GM06990 (cell line): Measurements from ENCODE around the gene ZNF79.

Source experiments
- DNase-seq: peaks from one replicate; pipeline ENCODE4 v3.0.0-alpha.2; 2011; ENCODE audit not compliant: insufficient read length; ENCODE audit errors: extremely low read depth
- H3K27me3 ChIP-seq: replicated peaks from 2 replicates; pipeline ENCODE4 v1.6.0; 2011; ENCODE audit warnings: low read length; ENCODE audit not compliant: control insufficient read depth, insufficient read depth
- H3K36me3 ChIP-seq: 2 replicates; pipeline ENCODE4 v1.5.1; 2011; ENCODE audit warnings: low read length; ENCODE audit not compliant: control insufficient read depth, insufficient read depth
- H3K4me3 ChIP-seq: replicated peaks from 2 replicates; pipeline ENCODE4 v1.5.1; 2011; ENCODE audit warnings: low read depth, mild to moderate bottlenecking, control low read depth, low read length
- TF ChIP-seq, protein P1 (sequence below): IDR thresholded peaks from 2 replicates; pipeline ENCODE4 v1.5.1; 2011; ENCODE audit warnings: low read length, control low read depth, mild to moderate bottlenecking, inconsistent platforms; ENCODE audit not compliant: insufficient read depth, poor library complexity, severe bottlenecking

Gene ZNF79

DNA sequence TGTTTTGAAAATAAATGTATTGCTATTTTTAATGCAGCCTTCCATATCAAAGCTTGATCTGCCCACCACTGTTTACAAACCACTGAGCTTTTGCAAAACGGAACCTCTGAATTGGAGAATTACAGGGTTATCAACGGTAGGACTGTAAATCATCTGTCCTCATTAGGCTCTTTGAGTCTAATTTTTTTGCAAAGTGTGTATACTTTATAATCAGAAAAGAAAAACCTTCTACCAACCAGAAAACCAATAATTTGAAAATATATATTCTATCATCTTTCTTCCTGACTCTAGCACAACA lies 34.0 kb upstream of the ZNF79 start:
- Histone ChIP-seq H3K36me3 (no peaks in the 10 kb centered on the region), H3K27me3 (no peaks in the 10 kb centered on the region), H3K4me3 (no peak overlapping the region)
- TF ChIP-seq, protein P1, sequence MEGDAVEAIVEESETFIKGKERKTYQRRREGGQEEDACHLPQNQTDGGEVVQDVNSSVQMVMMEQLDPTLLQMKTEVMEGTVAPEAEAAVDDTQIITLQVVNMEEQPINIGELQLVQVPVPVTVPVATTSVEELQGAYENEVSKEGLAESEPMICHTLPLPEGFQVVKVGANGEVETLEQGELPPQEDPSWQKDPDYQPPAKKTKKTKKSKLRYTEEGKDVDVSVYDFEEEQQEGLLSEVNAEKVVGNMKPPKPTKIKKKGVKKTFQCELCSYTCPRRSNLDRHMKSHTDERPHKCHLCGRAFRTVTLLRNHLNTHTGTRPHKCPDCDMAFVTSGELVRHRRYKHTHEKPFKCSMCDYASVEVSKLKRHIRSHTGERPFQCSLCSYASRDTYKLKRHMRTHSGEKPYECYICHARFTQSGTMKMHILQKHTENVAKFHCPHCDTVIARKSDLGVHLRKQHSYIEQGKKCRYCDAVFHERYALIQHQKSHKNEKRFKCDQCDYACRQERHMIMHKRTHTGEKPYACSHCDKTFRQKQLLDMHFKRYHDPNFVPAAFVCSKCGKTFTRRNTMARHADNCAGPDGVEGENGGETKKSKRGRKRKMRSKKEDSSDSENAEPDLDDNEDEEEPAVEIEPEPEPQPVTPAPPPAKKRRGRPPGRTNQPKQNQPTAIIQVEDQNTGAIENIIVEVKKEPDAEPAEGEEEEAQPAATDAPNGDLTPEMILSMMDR: no peak
- no peak for DNase-seq

- no peak for DNase-seq
- Histone ChIP-seq H3K4me3 (no peak overlapping the region), H3K36me3 (no peaks in the 10 kb centered on the region), H3K27me3 (no peaks in the 10 kb centered on the region)
- TF ChIP-seq, protein P1: no peak
Measured at GRCh38 chr9:127390563-127390962, 33.6 kb upstream of the ZNF79 start.

- TF ChIP-seq, protein P1: no peak
- no peaks in the 10 kb centered on the region for H3K27me3 ChIP-seq
- H3K36me3 ChIP-seq: no peaks in the 10 kb centered on the region
- no peak for DNase-seq
- H3K4me3 ChIP-seq: no peak overlapping the region
Measured at GRCh38 chr9:127392166-127392565, 32.0 kb upstream of the ZNF79 start.

DNA sequence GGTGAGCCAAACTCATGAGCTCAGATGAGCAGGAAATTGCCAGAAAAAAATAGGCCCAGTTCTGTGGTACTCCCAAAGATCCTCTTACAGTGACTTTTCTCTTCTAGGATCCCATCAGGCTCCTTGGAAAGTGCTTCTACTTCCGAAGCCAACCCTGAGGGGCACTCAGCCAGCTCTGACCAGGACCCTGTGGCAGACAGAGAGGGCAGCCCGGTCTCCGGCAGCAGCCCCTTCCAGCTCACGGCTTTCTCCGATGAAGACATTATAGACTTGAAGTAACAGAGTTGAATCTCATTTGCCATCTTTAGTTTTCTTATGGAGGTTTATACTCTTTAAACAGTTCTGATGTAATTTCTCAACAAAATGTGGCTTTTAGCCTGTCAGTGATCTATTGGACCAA lies 31.2 kb upstream of the ZNF79 start:
- Histone ChIP-seq H3K36me3 (no peaks in the 10 kb centered on the region), H3K4me3 (no peak overlapping the region), H3K27me3 (no peaks in the 10 kb centered on the region)
- no peak for DNase-seq
- TF ChIP-seq, protein P1: no peak

DNA sequence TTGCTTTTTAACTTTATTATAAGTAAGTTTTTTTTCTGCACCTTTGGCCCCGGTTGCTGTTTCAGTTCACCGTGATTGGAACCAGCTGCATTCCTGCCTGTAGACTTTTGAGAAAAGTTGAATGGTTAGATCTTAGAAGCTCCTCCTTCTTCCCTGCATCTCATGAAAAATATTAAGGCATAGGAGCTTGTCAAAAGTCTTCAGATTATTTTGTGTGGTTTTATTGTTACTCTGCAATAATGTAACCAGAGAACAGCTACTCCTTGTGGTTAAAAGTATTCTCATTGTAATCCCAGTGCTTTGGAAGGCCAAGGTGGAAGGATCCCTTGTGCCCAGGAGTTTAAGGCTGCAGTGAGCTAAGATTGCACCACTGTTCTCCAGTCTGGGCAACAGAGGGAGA lies 30.5 kb upstream of the ZNF79 start:
- Histone ChIP-seq H3K27me3 (no peaks in the 10 kb centered on the region), H3K36me3 (no peaks in the 10 kb centered on the region), H3K4me3 (no peak overlapping the region)
- TF ChIP-seq, protein P1: no peak
- no peak for DNase-seq

DNA sequence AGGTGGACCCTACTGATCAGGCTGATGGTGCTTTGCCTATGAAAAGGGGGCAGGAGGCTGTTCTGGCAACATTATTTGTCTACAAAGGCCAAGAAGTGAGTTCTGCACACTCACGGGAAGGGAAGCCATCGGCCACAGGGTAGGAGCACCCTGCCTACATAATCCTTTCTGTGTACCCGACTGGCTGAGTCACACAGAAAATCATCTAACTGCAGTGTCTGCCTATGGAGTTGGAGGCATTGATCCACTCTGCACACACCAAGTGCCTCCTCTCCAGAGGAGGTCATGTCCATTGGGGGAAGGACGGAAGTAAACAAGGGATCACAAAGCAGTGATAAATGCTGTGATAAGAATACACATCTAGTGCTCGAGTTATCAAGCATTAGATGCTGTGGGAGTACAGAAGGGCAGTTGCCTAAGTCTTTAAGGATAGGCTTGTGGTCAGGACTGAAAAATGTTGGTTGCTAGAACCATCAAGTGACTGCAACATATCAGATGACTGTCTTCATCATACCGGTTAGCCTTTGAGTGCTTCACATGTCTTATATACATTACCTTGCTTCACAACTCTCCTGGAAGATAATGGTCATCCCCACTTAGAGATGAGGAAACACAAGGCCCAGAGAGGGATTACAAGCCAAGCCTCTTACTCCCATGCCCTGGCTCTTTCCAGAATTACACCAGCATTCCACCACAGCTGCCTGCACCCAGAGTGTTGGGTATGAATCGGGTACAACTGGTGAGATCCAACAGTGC lies 28.5 kb upstream of the ZNF79 start:
- Histone ChIP-seq H3K36me3 (no peaks in the 10 kb centered on the region), H3K27me3 (no peaks in the 10 kb centered on the region), H3K4me3 (no peak overlapping the region; the same call in 1 of the 2 replicates)
- no peak for DNase-seq
- TF ChIP-seq, protein P1: no peak
